Hematopoietic multipotent progenitor cell treated with erythropoietin and hydrocortisone succinate and interleukin-3 and kit ligand, for 6 days (in vitro differentiated cells): ENCODE data around the gene FAXDC2.

Experiments
- DNase-seq: peaks from one replicate; pipeline ENCODE4 v3.0.0-alpha.2; 2015

Gene FAXDC2

GRCh38 chr5:154850255-154851062 lies at the start of gene FAXDC2:
Gene FAXDC2, minus strand, starts transcription at chr5:154850603. Its CDS starts 12,425 bp downstream, at chr5:154838178.
- DNase-seq: peak; percentile 63

GRCh38 chr5:154900066-154900465 lies 49.7 kb upstream of the FAXDC2 start:
- DNase-seq: no peak

- no peak for DNase-seq
Measured at GRCh38 chr5:154899151-154899816, 48.9 kb upstream of the FAXDC2 start.

GRCh38 chr5:154898210-154898609 lies 47.8 kb upstream of the FAXDC2 start:
- DNase-seq: no peak

GRCh38 chr5:154896562-154897165 lies 46.3 kb upstream of the FAXDC2 start:
- DNase-seq: no peak

GRCh38 chr5:154895606-154896561 lies 45.5 kb upstream of the FAXDC2 start:
- no peak for DNase-seq

- no peak for DNase-seq
Measured at GRCh38 chr5:154893381-154893780, 43.0 kb upstream of the FAXDC2 start.

- DNase-seq: no peak
Measured at GRCh38 chr5:154892369-154892771, 42.0 kb upstream of the FAXDC2 start.

- DNase-seq: peak; percentile 13
Measured at GRCh38 chr5:154885439-154885838, 35.0 kb upstream of the FAXDC2 start.

- no peak for DNase-seq
Measured at GRCh38 chr5:154884424-154884823, 34.0 kb upstream of the FAXDC2 start.

GRCh38 chr5:154881986-154882385 lies 31.6 kb upstream of the FAXDC2 start:
- DNase-seq: no peak

- peak; percentile 63 for DNase-seq
Measured at GRCh38 chr5:154878642-154879335, 28.4 kb upstream of the FAXDC2 start.

GRCh38 chr5:154873791-154874331 lies 23.5 kb upstream of the FAXDC2 start:
- DNase-seq: no peak

GRCh38 chr5:154871734-154872133 lies 21.3 kb upstream of the FAXDC2 start:
- DNase-seq: no peak

- DNase-seq: peak; percentile 54
Measured at GRCh38 chr5:154868702-154869101, 18.3 kb upstream of the FAXDC2 start.

- DNase-seq: no peak
Measured at GRCh38 chr5:154866841-154867240, 16.4 kb upstream of the FAXDC2 start.

- DNase-seq: no peak
Measured at GRCh38 chr5:154865466-154866184, 15.2 kb upstream of the FAXDC2 start.

- no peak for DNase-seq
Measured at GRCh38 chr5:154863291-154864080, 13.1 kb upstream of the FAXDC2 start.

GRCh38 chr5:154862766-154863165 lies 12.4 kb upstream of the FAXDC2 start:
- no peak for DNase-seq

- no peak for DNase-seq
Measured at GRCh38 chr5:154861946-154862345, 11.5 kb upstream of the FAXDC2 start.
